ENCODE data around the gene ACSL4.
"Not testable (repeated sequence)": the region's sequence is repeated elsewhere in the genome, so short reads cannot be mapped to it uniquely, and the experiment has no call there.

The ACSL4 gene

DNA sequence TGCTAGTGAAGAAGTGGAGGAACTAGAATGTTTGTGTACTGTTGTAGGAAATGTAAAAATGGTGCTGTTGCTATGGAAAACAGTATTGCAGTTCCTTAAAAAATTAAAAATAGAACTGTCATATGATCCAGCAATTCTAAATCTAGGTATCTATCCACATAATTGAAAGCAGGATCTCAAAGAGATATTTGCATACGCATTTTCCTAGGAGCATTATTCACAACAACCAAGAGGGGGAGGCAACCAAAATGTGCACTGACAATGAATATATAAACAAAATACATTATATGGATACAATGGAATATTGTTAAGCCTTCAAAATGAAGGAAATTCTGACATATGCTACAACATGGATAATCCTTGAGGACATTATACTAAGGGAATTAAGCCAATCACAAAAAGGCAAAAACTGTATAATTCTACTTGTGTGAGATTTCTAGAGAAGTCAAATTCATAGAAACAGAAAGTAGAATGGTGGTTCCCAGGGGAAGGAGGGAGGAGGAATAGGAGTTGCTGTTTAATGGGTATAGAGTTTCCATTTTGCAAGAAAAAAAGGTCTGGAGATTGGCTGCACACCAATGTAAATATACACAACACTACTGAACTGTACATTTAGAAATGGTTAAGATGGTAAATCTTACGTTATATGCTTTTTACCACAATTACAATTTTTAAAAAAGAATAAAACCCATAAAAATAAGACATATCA lies 72.5 kb downstream of the ACSL4 start:
- DNase-seq = peak; percentile 21

- DNase-seq = no peak
Observed at GRCh38 chrX:109658391-109658790, 74.7 kb downstream of the ACSL4 start.

GRCh38 chrX:109657364-109657763 lies 75.7 kb downstream of the ACSL4 start:
- not testable (repeated sequence) for DNase-seq

- no peak for DNase-seq
Observed at GRCh38 chrX:109656774-109657173, 76.3 kb downstream of the ACSL4 start.

GRCh38 chrX:109655502-109656201 lies 77.4 kb downstream of the ACSL4 start:
- no peak for DNase-seq

- no peak for DNase-seq
Observed at GRCh38 chrX:109654516-109655109, 78.4 kb downstream of the ACSL4 start.

DNA sequence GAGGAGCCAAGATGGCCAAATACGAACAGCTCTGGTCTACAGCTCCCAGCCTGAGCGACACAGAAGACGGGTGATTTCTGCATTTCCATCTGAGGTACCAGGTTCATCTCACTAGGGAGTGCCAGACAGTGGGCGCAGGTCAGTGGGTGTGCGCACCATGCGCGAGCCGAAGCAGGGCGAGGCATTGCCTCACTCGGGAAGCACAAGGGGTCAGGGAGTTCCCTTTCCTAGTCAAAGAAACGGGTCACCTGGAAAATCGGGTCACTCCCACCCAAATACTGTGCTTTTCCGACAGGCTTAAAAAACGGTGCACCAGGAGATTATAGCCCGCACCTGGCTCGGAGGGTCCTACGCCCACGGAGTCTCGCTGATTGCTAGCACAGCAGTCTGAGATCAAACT lies 88.4 kb downstream of the ACSL4 start:
- not testable (repeated sequence) for DNase-seq

- no peak for DNase-seq
Observed at GRCh38 chrX:109643687-109644086, 89.4 kb downstream of the ACSL4 start.

GRCh38 chrX:109638158-109638557 lies 94.9 kb downstream of the ACSL4 start:
- DNase-seq = no peak

GRCh38 chrX:109637477-109637876 lies 95.6 kb downstream of the ACSL4 start:
- not testable (repeated sequence) for DNase-seq

DNA sequence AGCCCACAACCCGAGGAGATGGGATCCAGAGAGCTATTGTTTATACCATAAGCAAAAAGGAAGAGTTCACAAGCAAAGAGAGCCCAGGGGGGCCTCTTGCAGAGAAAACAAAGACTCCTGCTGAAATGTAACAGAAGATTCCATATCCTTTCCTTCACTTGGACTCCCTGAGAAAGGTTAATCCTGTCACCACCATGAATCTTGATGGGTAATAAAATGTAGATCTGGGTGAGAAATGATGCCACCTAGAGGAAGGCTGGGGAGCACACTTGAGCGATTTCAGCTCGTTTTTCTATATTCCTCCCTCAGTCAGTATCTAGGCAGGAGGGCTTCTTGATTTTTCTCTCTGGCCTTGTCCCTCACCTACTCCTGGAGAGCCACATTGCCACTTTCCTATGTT lies 97.9 kb downstream of the ACSL4 start:
- no peak for DNase-seq

GRCh38 chrX:109632906-109633504 lies 100.1 kb downstream of the ACSL4 start:
- DNase-seq = no peak

DNA sequence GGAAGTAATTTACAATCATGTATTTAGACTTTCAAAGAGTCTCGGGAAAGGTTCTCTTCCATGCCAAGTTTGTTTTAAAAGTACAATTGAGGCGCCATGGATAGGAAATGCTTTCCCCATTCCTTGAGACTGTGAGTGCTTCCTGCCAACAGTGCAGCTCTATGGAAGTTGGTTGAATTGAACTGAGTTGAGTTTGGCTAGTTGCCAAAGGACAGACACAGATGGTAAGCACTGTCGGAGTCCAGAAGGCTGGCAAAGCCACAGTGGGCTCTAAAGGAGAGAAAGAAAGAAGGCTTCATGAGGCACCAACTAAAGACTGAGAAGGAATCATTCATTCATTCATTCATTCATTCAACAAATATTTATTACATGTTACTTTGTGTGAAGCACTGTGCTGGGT lies 103.7 kb downstream of the ACSL4 start:
- no peak for DNase-seq

DNA sequence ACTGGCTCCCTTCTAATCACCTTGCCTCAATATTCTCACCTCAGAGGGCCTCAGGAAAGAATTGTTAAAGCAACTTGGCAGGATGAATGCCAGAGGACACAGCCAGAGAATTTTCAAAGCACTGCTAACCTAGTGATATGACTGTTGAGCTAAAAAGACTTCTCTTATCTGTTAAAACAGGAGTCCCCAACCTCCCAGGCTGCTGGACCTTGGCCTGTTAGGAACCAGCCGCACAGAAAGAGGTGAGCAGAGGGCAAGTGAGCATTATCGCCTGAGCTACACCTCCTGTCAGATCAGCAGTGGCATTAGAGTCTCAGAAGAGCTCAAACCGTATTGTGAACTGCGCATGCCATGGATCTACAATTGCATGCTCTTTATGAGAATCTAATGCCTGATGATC lies 106.4 kb downstream of the ACSL4 start:
- no peak for DNase-seq

GRCh38 chrX:109624641-109625616 lies 108.1 kb downstream of the ACSL4 start, which contains the start of gene KCNE5:
Gene KCNE5, minus strand, starts transcription at chrX:109625172. Its CDS starts 152 bp downstream, at chrX:109625020.
- DNase-seq = no peak

DNA sequence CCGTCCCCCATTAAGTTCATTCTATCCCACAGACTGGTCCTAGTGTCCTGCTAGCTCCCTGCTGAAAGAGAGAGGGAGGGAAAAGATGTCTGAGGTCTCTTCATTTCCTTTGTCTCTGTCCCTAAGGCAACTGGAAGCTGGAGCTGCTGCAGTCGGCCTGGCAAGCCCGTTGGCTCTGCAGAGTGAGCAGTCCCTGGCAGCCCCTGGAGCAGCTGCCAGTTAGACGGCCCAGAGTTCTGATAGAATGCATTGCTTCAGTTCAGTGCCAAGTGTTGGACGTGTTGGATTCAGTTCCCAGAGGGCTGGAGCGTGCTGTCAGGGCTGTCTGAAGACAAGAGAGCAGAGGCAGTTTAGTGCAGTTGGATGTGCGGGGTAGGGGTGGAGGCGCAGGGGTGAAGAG lies 109.1 kb downstream of the ACSL4 start:
- no peak for DNase-seq

DNA sequence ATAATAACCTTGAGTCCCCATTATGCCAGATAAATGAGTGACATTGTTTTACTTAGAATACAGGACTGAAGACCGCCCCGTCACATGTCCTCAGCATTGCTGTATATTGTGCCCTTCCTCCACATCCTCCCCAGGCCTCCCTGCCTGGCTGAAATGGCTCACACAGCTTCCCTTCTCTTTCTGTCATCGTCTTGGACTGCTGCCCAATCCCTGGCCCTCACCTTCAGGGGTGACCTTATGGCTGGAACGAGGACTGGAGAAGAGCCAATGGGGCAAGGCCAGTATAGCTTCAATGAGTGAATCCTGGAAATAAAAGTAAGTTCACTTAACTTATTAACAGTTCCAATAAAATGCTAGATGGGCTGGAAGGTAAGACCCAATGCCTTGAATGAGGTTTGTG lies 110.8 kb downstream of the ACSL4 start:
- no peak for DNase-seq

DNA sequence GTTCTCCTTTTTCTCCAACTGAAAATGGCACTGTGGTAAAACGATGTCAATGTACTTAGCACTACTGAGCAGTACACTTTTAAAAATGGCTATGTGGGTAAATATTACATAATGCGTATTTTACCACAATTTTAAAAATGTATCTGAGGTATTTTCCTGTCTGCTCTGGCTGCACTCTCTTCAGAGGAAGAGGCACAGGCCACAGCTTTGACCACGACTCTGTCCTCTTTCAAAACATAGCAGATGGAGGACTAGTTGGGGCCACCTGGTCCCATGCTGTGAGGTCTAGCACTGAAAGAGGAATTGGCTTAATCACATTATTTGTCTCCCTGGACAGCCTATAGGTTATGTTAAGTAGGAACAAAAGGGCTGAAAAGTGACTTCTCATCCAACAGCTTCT lies 113.3 kb downstream of the ACSL4 start:
- DNase-seq = no peak

- DNase-seq = no peak
Observed at GRCh38 chrX:109614951-109615350, 118.1 kb downstream of the ACSL4 start.

DNA sequence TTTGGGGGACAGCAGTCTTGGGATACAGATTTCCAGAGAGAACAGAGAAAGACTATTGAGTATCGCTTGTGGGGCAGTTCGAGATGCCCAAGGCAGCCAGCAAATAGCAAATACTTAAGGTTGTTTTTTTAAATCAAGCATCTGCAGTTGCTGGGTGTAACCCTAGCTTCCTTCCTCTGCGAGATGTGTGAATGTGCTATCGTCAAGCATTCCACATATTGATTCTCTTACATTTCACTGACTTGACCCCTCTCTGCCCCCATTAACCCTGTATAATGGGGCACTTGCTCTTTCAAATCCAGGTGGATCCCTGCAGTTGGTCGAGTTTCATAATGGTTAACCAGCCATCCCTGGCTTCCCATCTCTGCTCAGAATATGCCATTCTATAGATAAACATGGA lies 131.6 kb downstream of the ACSL4 start:
- DNase-seq = no peak

- no peak for DNase-seq
Observed at GRCh38 chrX:109600237-109600651, 132.8 kb downstream of the ACSL4 start.

DNA sequence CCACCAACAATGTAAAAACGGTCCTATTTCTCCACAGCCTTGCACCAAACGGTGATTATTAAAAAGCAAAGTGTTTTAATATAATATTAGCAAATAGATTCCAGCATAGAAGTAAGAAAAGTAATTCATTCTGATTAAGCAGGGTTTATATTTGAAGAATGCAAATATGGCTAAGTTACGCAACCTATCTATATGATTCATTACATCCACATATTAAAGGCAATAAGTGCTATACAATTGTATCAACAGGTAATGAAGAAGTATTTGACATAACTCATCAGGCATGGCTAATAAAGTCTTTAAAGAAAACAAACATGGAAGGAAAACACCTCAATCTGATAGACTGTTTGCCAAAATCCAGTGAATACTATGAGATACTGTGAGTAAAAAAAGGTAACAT lies 137.0 kb downstream of the ACSL4 start:
- DNase-seq = no peak
